Omental fat pad (tissue), 4 donors: Measurements from ENCODE around the gene CD248. TPM values are rescaled to one million over a fixed set of nuclear protein-coding genes. Genes with fewer than 3 reads are reported as not detected.

Experiments
- ATAC-seq: fragments of 150-250 bp; one replicate; pipeline ENCODE4 v1.9.1; 2016; ENCODE audit warnings: mild to moderate bottlenecking, moderate library complexity; ENCODE audit not compliant: low FRiP score
- DNase-seq: peaks from one replicate; pipeline ENCODE4 v3.0.0-alpha.2; 2019; ENCODE audit warnings: low spot score
- total RNA-seq, 4 donors: library from RNA; depleted of rRNA; stranded (reverse); fragments of >200 nt; gene quantifications; one replicate each; pipeline ENCODE4 v1.1.0, GENCODE V29; 2016
- TF ChIP-seq, protein P1 (sequence below), 3 donors: fragments of 450-650 bp; IDR thresholded peaks; one replicate each; pipeline ENCODE4 v1.5.1; 2016 to 2017; ENCODE audit warnings: antibody characterized with exemption in 3 of 3, mild to moderate bottlenecking in 3 of 3, moderate library complexity in 2 of 3

CD248 gene
- total RNA-seq, 4 donors from 2014 or later, result 43.2 to 107 (median 70.7) TPM

DNA sequence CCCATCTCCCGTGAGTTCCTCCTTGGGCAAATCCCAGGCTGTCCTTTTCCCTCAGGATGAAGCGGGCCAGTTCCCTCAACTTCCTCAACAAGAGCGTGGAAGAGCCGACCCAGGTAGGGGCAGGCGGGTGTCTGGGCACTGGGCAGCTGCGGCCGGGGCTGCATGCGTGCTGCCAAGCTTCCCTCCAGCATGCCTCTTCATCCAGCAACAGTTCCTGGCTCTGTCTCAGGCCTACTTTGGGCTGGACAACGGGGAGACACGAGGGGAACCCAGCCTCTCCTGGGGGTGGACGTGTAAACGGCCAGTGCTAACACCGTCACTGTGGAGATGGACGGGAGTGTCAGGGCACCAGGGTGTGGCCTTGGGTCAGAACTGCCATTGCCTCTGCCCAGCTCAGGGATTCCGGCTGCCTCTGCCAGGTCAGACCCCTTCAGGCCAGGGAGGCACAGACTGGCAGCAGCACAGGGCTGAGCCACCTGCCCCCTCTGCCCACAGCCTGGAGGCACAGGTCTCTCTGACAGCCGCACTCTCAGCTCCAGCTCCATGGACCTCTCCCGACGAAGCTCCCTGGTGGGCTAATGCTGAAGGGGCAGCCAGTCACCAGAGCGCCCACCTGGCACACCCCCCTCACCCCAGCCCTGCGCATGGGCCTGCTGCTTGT lies 50.3 kb downstream of the CD248 start:
- no peak for ATAC-seq

DNA sequence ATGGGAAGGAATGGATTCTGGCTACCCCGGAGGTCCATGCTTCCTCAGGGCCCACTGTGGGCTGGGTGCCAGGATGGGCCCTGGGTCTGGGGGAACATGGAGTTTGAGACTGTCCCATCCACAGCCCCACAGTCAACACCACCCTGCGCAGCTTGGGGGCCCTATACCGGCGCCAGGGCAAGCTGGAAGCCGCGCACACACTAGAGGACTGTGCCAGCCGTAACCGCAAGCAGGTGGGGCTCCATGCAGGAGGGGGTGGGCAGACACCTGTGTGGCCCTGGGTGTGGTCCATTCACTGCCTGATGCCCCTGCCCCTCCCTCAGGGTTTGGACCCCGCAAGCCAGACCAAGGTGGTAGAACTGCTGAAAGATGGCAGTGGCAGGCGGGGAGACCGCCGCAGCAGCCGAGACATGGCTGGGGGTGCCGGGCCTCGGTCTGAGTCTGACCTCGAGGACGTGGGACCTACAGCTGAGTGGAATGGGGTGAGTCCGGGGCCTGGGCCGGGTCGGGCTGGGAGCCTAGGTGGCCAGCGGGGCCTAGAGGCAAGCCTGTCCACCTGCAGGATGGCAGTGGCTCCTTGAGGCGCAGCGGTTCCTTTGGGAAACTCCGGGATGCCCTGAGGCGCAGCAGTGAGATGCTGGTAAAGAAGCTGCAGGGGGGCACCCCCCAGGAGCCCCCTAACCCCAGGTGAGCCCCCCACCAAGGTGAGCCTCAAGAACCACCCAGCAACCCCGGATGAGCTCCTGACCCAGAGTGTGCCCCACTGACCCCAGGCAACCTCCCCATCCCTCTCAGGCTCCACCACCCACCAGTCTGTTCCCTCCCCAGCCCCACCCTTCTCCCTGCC lies 51.1 kb downstream of the CD248 start:
- DNase-seq (no peak), ATAC-seq (no peak)
- TF ChIP-seq, protein P1, sequence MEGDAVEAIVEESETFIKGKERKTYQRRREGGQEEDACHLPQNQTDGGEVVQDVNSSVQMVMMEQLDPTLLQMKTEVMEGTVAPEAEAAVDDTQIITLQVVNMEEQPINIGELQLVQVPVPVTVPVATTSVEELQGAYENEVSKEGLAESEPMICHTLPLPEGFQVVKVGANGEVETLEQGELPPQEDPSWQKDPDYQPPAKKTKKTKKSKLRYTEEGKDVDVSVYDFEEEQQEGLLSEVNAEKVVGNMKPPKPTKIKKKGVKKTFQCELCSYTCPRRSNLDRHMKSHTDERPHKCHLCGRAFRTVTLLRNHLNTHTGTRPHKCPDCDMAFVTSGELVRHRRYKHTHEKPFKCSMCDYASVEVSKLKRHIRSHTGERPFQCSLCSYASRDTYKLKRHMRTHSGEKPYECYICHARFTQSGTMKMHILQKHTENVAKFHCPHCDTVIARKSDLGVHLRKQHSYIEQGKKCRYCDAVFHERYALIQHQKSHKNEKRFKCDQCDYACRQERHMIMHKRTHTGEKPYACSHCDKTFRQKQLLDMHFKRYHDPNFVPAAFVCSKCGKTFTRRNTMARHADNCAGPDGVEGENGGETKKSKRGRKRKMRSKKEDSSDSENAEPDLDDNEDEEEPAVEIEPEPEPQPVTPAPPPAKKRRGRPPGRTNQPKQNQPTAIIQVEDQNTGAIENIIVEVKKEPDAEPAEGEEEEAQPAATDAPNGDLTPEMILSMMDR (IDR thresholded peaks at IDR 0.05), result no peak

More for the DNA sequence above, 50.3 kb downstream of the CD248 start:
- TF ChIP-seq, protein P1 (IDR thresholded peaks at IDR 0.05), result no peak
- no peak for DNase-seq

DNA sequence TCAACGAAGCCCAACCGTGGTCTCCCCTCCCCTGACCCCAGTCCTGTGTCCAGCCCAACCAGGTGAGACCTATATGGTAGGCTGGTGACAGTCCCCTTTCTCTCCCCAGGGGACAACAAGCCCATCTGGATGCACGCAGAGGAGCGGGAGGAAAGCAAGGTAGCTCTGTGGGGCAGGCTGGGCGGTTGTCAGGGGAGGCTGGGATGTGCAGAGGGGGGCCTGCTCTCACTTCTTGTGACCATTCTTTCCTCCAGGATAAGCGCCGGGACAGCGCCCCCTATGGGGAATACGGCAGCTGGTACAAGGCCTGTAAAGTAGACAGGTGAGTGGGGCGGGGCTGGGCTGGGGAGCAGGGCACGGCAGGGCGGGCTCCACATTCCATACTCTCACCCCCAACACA lies 51.9 kb downstream of the CD248 start:
- TF ChIP-seq, protein P1 (IDR thresholded peaks at IDR 0.05), result no peak
- ATAC-seq (no peak), DNase-seq (no peak)

Other genes starting within 250 kb of the CD248 start
- gene PACS1, start 246.8 kb downstream of the CD248 start, total RNA-seq, result 10 to 100 TPM; 24.5 to 41.1 (median 38.0) TPM
- 10 to 100 TPM in 2 of 4 donors, 1 to 10 TPM in 2; 9.5 to 15.9 (median 11.9) TPM for gene KLC2, start 59.3 kb downstream of the CD248 start, total RNA-seq
- gene RAB1B, start 48.4 kb downstream of the CD248 start, total RNA-seq, result 100 to 1,000 TPM in 1 of 4 donors, 10 to 100 TPM in 3; 74.0 to 107 (median 87.1) TPM
- not detected for gene CNIH2, start 38.9 kb downstream of the CD248 start, total RNA-seq
- gene YIF1A, start 27.9 kb downstream of the CD248 start, total RNA-seq, result 100 to 1,000 TPM in 1 of 4 donors, 10 to 100 TPM in 3; 57.1 to 116 (median 63.4) TPM
- gene TMEM151A, start 25.1 kb downstream of the CD248 start, total RNA-seq, result 10 to 100 TPM in 1 of 4 donors, 1 to 10 TPM in 2, not detected in 1; 1.6 to 14.8 (median 9.1) TPM
- gene RIN1, start 19.4 kb upstream of the CD248 start, total RNA-seq, result 10 to 100 TPM in 1 of 4 donors, 1 to 10 TPM in 3; 2.9 to 34.6 (median 3.6) TPM
- gene BRMS1, start 28.1 kb upstream of the CD248 start, total RNA-seq, result 10 to 100 TPM; 36.7 to 59.2 (median 42.0) TPM
- 10 to 100 TPM; 13.3 to 37.1 (median 21.1) TPM for gene B4GAT1, start 30.6 kb upstream of the CD248 start, total RNA-seq
- gene SLC29A2, start 54.7 kb upstream of the CD248 start, total RNA-seq, result 1 to 10 TPM; 2.7 to 7.4 (median 5.0) TPM
- under 1 TPM in 1 of 4 donors, not detected in 3; 0.19 TPM for gene NPAS4, start 104.0 kb upstream of the CD248 start, total RNA-seq
- 10 to 100 TPM; 29.2 to 38.0 (median 32.3) TPM for gene MRPL11, start 121.8 kb upstream of the CD248 start, total RNA-seq
- gene PELI3, start 149.9 kb upstream of the CD248 start, total RNA-seq, result 10 to 100 TPM in 2 of 4 donors, 1 to 10 TPM in 2; 9.2 to 16.3 (median 12.5) TPM
- 10 to 100 TPM; 13.9 to 23.9 (median 21.0) TPM for gene DPP3, start 163.4 kb upstream of the CD248 start, total RNA-seq
- gene BBS1, start 193.6 kb upstream of the CD248 start, total RNA-seq, result 10 to 100 TPM; 35.5 to 71.9 (median 37.9) TPM
- 10 to 100 TPM; 12.1 to 18.7 (median 13.0) TPM for gene ZDHHC24, start 229.0 kb upstream of the CD248 start, total RNA-seq
- not detected for gene ACTN3, start 229.9 kb upstream of the CD248 start, total RNA-seq